ENCODE data around the gene HNMT.

The HNMT gene

DNA sequence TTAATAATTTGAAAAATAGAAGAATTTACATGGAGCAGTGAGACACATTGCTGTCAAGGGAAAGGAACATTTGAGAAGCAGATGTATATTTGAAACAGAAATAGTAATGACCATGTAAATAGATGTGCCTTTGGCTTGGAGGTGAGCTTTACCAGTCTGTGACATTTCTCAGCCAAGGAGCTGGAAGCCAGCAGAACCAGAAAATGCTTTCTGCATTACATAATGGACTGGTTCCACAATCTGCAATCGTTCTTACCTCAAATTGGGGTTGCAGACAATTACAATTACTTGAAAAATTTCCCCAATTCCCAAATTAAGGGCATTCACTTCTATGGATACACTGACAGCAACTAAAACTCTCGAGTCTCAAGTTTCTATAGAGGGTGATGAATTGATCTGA, 59.7 kb downstream of the HNMT start:
- TF ChIP-seq FOXP2 (optimal IDR thresholded peaks at IDR 0.05; ENCODE audit: borderline replicate concordance, extremely low read depth, extremely low read length, insufficient read depth) (no peak), SIN3A (IDR thresholded peaks at IDR 0.05; ENCODE audit: borderline replicate concordance, insufficient read depth, low read length) (no peak), REST (IDR thresholded peaks at IDR 0.05; ENCODE audit: insufficient read depth in 1 of 2, low read depth in 2 of 2, low read length in 2 of 2) (no peak), POLR2AphosphoS5 (IDR thresholded peaks at IDR 0.05; ENCODE audit: low read depth, low read length) (no peak), TAF1 (IDR thresholded peaks at IDR 0.05; ENCODE audit: borderline replicate concordance, insufficient read depth, low read length) (no peak)

DNA sequence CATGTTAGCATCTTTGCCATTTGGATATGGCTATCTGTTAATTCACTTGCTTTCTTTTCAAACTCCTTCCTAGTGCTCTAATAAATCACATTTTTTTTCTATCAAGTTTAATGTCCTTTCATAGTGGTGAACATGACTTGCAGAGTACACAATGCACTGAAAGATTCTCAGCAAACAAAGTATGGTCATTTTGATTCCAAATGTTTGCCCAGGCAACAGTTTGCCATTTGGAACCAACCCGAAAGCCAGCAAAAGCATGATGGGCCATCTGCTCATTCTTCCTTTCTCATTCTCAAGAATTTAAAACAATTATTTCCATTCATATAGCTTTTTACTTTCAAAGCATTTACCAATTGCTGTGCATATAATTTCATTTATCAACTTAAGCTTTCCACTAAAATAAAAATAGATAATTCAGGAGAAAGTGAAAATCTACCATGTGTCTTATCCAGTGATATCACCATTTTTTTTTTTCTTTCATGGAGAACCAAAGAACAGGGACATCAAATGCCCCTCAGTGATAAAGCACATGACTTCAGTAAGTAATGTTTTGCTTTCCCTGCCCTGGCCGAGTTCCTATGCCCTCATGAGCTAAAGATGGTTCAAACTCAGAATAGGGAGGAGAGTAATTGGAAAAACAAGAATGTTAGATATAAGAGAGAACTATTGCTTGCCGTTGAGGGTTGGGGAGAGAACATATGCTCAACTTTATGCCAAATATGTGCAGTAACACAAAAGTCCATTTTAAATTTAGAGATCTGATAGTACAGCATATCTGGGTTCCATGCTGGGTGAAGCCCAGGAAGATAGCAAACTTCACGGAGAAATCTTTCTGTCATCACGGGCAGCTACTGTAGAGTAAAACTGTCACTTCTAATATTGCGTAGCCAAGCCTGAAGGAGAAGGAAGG, 62.1 kb downstream of the HNMT start:
- TF ChIP-seq TAF1 (IDR thresholded peaks at IDR 0.05; ENCODE audit: borderline replicate concordance, insufficient read depth, low read length): no peak
- no peak for TF ChIP-seq POLR2AphosphoS5 (IDR thresholded peaks at IDR 0.05; ENCODE audit: low read depth, low read length)
- no peak for TF ChIP-seq REST (IDR thresholded peaks at IDR 0.05; ENCODE audit: insufficient read depth in 1 of 2, low read depth in 2 of 2, low read length in 2 of 2)
- TF ChIP-seq FOXP2 (optimal IDR thresholded peaks at IDR 0.05; ENCODE audit: borderline replicate concordance, extremely low read depth, extremely low read length, insufficient read depth): no peak
- no peak for TF ChIP-seq SIN3A (IDR thresholded peaks at IDR 0.05; ENCODE audit: borderline replicate concordance, insufficient read depth, low read length)

- TF ChIP-seq POLR2AphosphoS5 (IDR thresholded peaks at IDR 0.05; ENCODE audit: low read depth, low read length) (no peak), FOXP2 (optimal IDR thresholded peaks at IDR 0.05; ENCODE audit: borderline replicate concordance, extremely low read depth, extremely low read length, insufficient read depth) (no peak), TAF1 (IDR thresholded peaks at IDR 0.05; ENCODE audit: borderline replicate concordance, insufficient read depth, low read length) (no peak), SIN3A (IDR thresholded peaks at IDR 0.05; ENCODE audit: borderline replicate concordance, insufficient read depth, low read length) (no peak), REST (IDR thresholded peaks at IDR 0.05; ENCODE audit: insufficient read depth in 1 of 2, low read depth in 2 of 2, low read length in 2 of 2) (no peak)
These were observed 64.3 kb downstream of the HNMT start for GRCh38 chr2:138028538-138028937.

DNA sequence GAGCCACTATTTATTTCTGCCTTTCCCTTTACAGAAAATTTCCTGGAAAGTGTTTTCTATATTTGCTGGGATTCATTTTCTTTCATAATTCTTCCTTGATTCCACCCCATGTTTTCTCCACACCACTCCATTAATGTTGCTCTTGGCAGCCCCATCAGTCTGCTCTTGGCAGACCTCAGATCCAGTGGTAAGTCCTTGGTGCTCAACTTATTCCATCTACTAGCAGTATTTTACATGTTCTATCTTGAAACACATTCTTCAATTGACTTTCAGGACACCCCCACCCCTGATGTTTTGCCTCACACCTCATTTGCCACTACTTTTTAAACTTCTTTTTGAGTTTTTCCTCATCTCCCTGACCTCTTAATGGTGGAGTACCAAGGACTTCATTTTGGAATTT, 65.0 kb downstream of the HNMT start:
- TF ChIP-seq REST (IDR thresholded peaks at IDR 0.05; ENCODE audit: insufficient read depth in 1 of 2, low read depth in 2 of 2, low read length in 2 of 2) (no peak), TAF1 (IDR thresholded peaks at IDR 0.05; ENCODE audit: borderline replicate concordance, insufficient read depth, low read length) (no peak), POLR2AphosphoS5 (IDR thresholded peaks at IDR 0.05; ENCODE audit: low read depth, low read length) (no peak), FOXP2 (optimal IDR thresholded peaks at IDR 0.05; ENCODE audit: borderline replicate concordance, extremely low read depth, extremely low read length, insufficient read depth) (no peak), SIN3A (IDR thresholded peaks at IDR 0.05; ENCODE audit: borderline replicate concordance, insufficient read depth, low read length) (no peak)
